IMR-90 (cell line): ENCODE results near the gene CACNG8. TPM values are rescaled to one million over a fixed set of nuclear protein-coding genes. Genes with fewer than 3 reads are reported as not detected.

Experiments
- ATAC-seq: fragments of 200-7000 bp; cut with Tn5 transposase; 2 replicates; pipeline ENCODE4 v1.9.1; 2020; ENCODE audit warnings: low read depth, mild to moderate bottlenecking, moderate library complexity
- BruUV-seq: library from RNA; stranded (reverse); fragments of 400-500 nt; replicated peaks from 2 replicates; lab custom pipeline; 2021; lab: Mats Ljungman, UMichigan
- CTCF ChIA-PET: fragments of 300-600 bp; formaldehyde crosslinking; extraction: SDS; loops from one replicate; lab custom pipeline; 2021; ENCODE audit warnings: antibody characterized with exemption; lab: Yijun Ruan, JAX
- POLR2A ChIA-PET: fragments of 300-600 bp; sonication (Branson Sonifier 250); formaldehyde crosslinking; loops from one replicate; lab custom pipeline; 2022; ENCODE audit warnings: antibody characterized with exemption; ENCODE audit not compliant: unreplicated experiment; lab: Charles Lee
- DNase-seq: peaks from one replicate; pipeline ENCODE4 v3.0.0; 2013
- H2AFZ ChIP-seq: replicated peaks from 2 replicates; pipeline ENCODE3; 2013; ENCODE audit warnings: low read length, mild to moderate bottlenecking; ENCODE audit not compliant: poor library complexity
- H2AK5ac ChIP-seq: 2 replicates; pipeline ENCODE4 v1.6.1; 2013; ENCODE audit warnings: low read depth, low read length, inconsistent platforms
- H2AK9ac ChIP-seq: replicated peaks from 2 replicates; pipeline ENCODE3; 2013; ENCODE audit warnings: mild to moderate bottlenecking, low read depth, low read length, moderate library complexity; ENCODE audit not compliant: poor library complexity
- H2BK120ac ChIP-seq: 2 replicates; pipeline ENCODE4 v1.6.1; 2013; ENCODE audit warnings: low read depth, low read length, inconsistent platforms
- H2BK15ac ChIP-seq: 3 replicates; pipeline ENCODE4 v1.6.1; 2013; ENCODE audit warnings: low read depth, low read length, inconsistent platforms
- H2BK20ac ChIP-seq: 2 replicates; pipeline ENCODE4 v1.6.1; 2013; ENCODE audit warnings: low read depth, mild to moderate bottlenecking, inconsistent platforms, low read length, moderate library complexity
- H2BK5ac ChIP-seq: 2 replicates; pipeline ENCODE4 v1.6.1; 2013; ENCODE audit warnings: mild to moderate bottlenecking, low read depth, low read length, inconsistent platforms; ENCODE audit not compliant: poor library complexity, severe bottlenecking
- H3K14ac ChIP-seq: replicated peaks from 2 replicates; pipeline ENCODE4 v1.6.1; 2013; ENCODE audit warnings: low read depth, low read length, inconsistent platforms
- H3K18ac ChIP-seq: 2 replicates; pipeline ENCODE4 v1.6.1; 2013; ENCODE audit warnings: low read depth, low read length, control low read depth
- H3K23ac ChIP-seq: 2 replicates; pipeline ENCODE4 v1.6.1; 2013; ENCODE audit warnings: low read depth, low read length, inconsistent platforms
- H3K27ac ChIP-seq: 2 replicates; pipeline ENCODE4 v1.5.1; 2013; ENCODE audit warnings: mild to moderate bottlenecking, control low read depth, low read length; ENCODE audit not compliant: insufficient read depth
- H3K27me3 ChIP-seq: 2 replicates; pipeline ENCODE4 v1.6.1; 2013; ENCODE audit warnings: low read length; ENCODE audit not compliant: control insufficient read depth, insufficient read depth
- H3K36me3 ChIP-seq: 2 replicates; pipeline ENCODE4 v1.6.1; 2013; ENCODE audit warnings: low read length, mixed read lengths; ENCODE audit not compliant: control insufficient read depth, insufficient read depth
- H3K4ac ChIP-seq: 2 replicates; pipeline ENCODE4 v1.6.1; 2013; ENCODE audit warnings: low read depth, low read length, inconsistent platforms
- H3K4me1 ChIP-seq: 2 replicates; pipeline ENCODE4 v1.6.1; 2013; ENCODE audit warnings: low read length, mixed read lengths; ENCODE audit not compliant: control insufficient read depth, insufficient read depth
- H3K4me2 ChIP-seq: 2 replicates; pipeline ENCODE4 v1.6.1; 2013; ENCODE audit warnings: low read depth, mild to moderate bottlenecking, control low read depth, low read length, moderate library complexity
- H3K4me3 ChIP-seq: 2 replicates; pipeline ENCODE4 v1.5.1; 2013; ENCODE audit warnings: low read depth, mild to moderate bottlenecking, control low read depth, low read length, moderate library complexity; ENCODE audit not compliant: insufficient read depth
- H3K56ac ChIP-seq: 2 replicates; pipeline ENCODE4 v1.6.1; 2013; ENCODE audit warnings: low read length, inconsistent platforms; ENCODE audit not compliant: insufficient read depth; ENCODE audit errors: extremely low read depth
- H3K79me1 ChIP-seq, 2 experiments: 2 replicates each; pipeline ENCODE4 v1.6.1; 2013; ENCODE audit warnings: low read length in 2 of 2, inconsistent platforms in 1 of 2, low read depth in 1 of 2
- H3K9ac ChIP-seq: 2 replicates; pipeline ENCODE4 v1.6.1; 2013; ENCODE audit warnings: low read depth, low read length, control low read depth
- H3K9me1 ChIP-seq: 2 replicates; pipeline ENCODE4 v1.6.1; 2013; ENCODE audit warnings: low read length, inconsistent platforms; ENCODE audit not compliant: insufficient read depth
- H3K9me3 ChIP-seq: 2 replicates; pipeline ENCODE4 v1.6.1; 2013; ENCODE audit warnings: low read length; ENCODE audit not compliant: control insufficient read depth, insufficient read depth
- H4K20me1 ChIP-seq: 2 replicates; pipeline ENCODE4 v1.6.1; 2013; ENCODE audit warnings: low read length, inconsistent platforms; ENCODE audit not compliant: insufficient read depth
- H4K5ac ChIP-seq: 2 replicates; pipeline ENCODE4 v1.6.1; 2013; ENCODE audit warnings: mild to moderate bottlenecking, low read depth, low read length, control low read depth
- H4K8ac ChIP-seq, 2 experiments: 2 replicates each; pipeline ENCODE4 v1.6.1; 2013; ENCODE audit warnings: low read depth in 2 of 2, low read length in 2 of 2, control low read depth in 1 of 2, inconsistent platforms in 1 of 2
- H4K91ac ChIP-seq: 2 replicates; pipeline ENCODE4 v1.6.1; 2013; ENCODE audit warnings: low read depth, low read length, inconsistent platforms; ENCODE audit not compliant: insufficient read depth
- CEBPB ChIP-seq: IDR thresholded peaks from 2 replicates; pipeline ENCODE4 v1.6.1; 2012; ENCODE audit warnings: low read depth, low read length, improper control_type of control experiment
- CHD1 ChIP-seq: IDR thresholded peaks from 2 replicates; pipeline ENCODE4 v1.6.1; 2012; ENCODE audit warnings: low read depth, low read length, improper control_type of control experiment
- ELK1 ChIP-seq: fragments of 150-350 bp; IDR thresholded peaks from 2 replicates; pipeline ENCODE4 v1.6.1; 2016; ENCODE audit warnings: low read depth, mild to moderate bottlenecking, low read length, moderate library complexity, borderline replicate concordance
- FOS ChIP-seq: fragments of 150-350 bp; IDR thresholded peaks from 2 replicates; pipeline ENCODE4 v1.6.1; 2016; ENCODE audit warnings: low read depth, low read length
- MAFK ChIP-seq: IDR thresholded peaks from 2 replicates; pipeline ENCODE4 v1.6.1; 2012; ENCODE audit warnings: low read depth, low read length, improper control_type of control experiment
- MAZ ChIP-seq: IDR thresholded peaks from 2 replicates; pipeline ENCODE4 v1.6.1; 2012; ENCODE audit warnings: low read depth, mild to moderate bottlenecking, low read length, improper control_type of control experiment, moderate library complexity, borderline replicate concordance
- MXI1 ChIP-seq: IDR thresholded peaks from 2 replicates; pipeline ENCODE4 v1.6.1; 2012; ENCODE audit warnings: low read depth, mild to moderate bottlenecking, low read length, moderate library complexity, borderline replicate concordance
- NFE2L2 ChIP-seq: fragments of 150-350 bp; IDR thresholded peaks from 2 replicates; pipeline ENCODE4 v1.6.1; 2016; ENCODE audit warnings: low read depth, mild to moderate bottlenecking, low read length
- POLR2A ChIP-seq: IDR thresholded peaks from 2 replicates; pipeline ENCODE4 v1.6.1; 2012; ENCODE audit warnings: mild to moderate bottlenecking, low read depth, low read length
- RAD21 ChIP-seq: IDR thresholded peaks from 2 replicates; pipeline ENCODE4 v1.6.1; 2012; ENCODE audit warnings: low read length, improper control_type of control experiment
- RCOR1 ChIP-seq: IDR thresholded peaks from 2 replicates; pipeline ENCODE4 v1.6.1; 2012; ENCODE audit warnings: mild to moderate bottlenecking, low read length, improper control_type of control experiment; ENCODE audit not compliant: insufficient replicate concordance
- RFX5 ChIP-seq: IDR thresholded peaks from 2 replicates; pipeline ENCODE4 v1.8.0; 2012; ENCODE audit warnings: low read depth, mild to moderate bottlenecking, low read length, moderate library complexity
- SMC3 ChIP-seq: fragments of 150-350 bp; IDR thresholded peaks from 2 replicates; pipeline ENCODE4 v1.6.1; 2016; ENCODE audit warnings: low read depth, mild to moderate bottlenecking, antibody characterized with exemption, low read length, moderate library complexity
- WGBS, 2 experiments: methylation state at CpG; one replicate each; pipeline versions ENCODE4 v1.1.5 to v1.1.7; 2013; ENCODE audit warnings: missing lambda C conversion rate in 2 of 2; ENCODE audit not compliant: insufficient read length in 1 of 2; ENCODE audit errors: extremely low coverage in 2 of 2; 5-methylcytosine and 5-hydroxymethylcytosine counted together
- dilution Hi-C: fragments of 300-500 bp; cut with HindIII; formaldehyde crosslinking; loops from one replicate; pipeline ENCODE4 v1.14.3; 2018; ENCODE audit warnings: low sequenced_read_pairs; ENCODE audit not compliant: unreplicated experiment
- in situ Hi-C: fragments of 300-500 bp; cut with MboI; formaldehyde crosslinking; loops from 3 replicates; pipeline ENCODE4 v1.14.3; 2019; ENCODE audit warnings: low sequenced_read_pairs, inconsistent platforms, mixed read lengths
- intact Hi-C: fragments of 100-400 bp; cut with micrococcal nuclease; formaldehyde crosslinking; loops from 2 replicates; pipeline ENCODE4 v1.10.0; 2022
- polyA plus RNA-seq, 3 experiments: library from polyadenylated mRNA; depleted of rRNA; stranded (reverse); fragments of >200 nt; gene quantifications; 2 replicates each; pipeline ENCODE4 v1.2.3, GENCODE V29; 2012; ENCODE audit warnings: low replicate concordance in 1 of 3
- total RNA-seq: library from RNA; depleted of rRNA; stranded (reverse); fragments of >200 nt; gene quantifications from 2 replicates; pipeline ENCODE4 v1.2.3, GENCODE V29; 2012
- TF ChIP-seq, protein P1 (sequence below): fragments of 150-350 bp; IDR thresholded peaks from 2 replicates; pipeline ENCODE4 v1.6.1; 2017; ENCODE audit warnings: mild to moderate bottlenecking, antibody characterized with exemption, low read length, low read depth
- TF ChIP-seq, protein P2 (sequence below): conservative IDR thresholded peaks from 2 replicates; pipeline ENCODE4 v1.5.1; 2012; ENCODE audit warnings: mild to moderate bottlenecking, low read depth, low read length, improper control_type of control experiment

CACNG8 gene
- total and polyA plus RNA-seq, 2 of the 4 experiments (the other 2 are of a cell fraction), result 0.15 TPM; not detected in 1

DNA sequence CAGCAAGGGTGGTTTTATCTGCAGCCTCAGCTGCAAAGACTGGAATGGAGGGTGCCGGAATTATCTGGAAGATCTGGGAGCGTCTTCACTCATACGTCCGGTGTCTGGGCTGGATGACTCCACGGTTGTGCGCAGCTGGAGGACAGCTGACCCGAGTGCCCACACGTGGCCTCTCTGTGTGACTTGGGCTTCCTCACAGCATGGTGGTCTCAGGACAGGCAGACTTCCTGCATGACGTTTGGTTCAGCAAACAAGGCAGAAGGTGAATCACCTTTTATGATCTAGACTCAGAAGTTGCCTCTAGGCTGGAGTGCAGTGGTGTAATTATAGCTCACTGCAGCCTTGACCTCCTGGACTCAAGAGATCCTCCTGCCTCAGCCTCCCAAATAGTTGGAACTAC is 61.9 kb downstream of the CACNG8 start:
- no peak overlapping the region for H2BK5ac ChIP-seq
- H2AK5ac ChIP-seq, result no peak overlapping the region
- 62% methylated on average over 7 of the region's 9 CpGs; no CpG with 5 or more reads in 1 of the 2 experiments for WGBS, 2 experiments
- no peak overlapping the region for H4K5ac ChIP-seq
- no peak overlapping the region for H4K91ac ChIP-seq
- BruUV-seq, result no TSS peak
- CTCF ChIA-PET, result interaction anchor here (0.7 to 3.3 kb wide), 8 partner anchors 11 to 215 kb away, joined by 4 to 13 read pairs (median 6); partner anchors contain the start of gene PRKCG
- no peak overlapping the region for H2BK15ac ChIP-seq
- H3K36me3 ChIP-seq, result no peaks in the 10 kb centered on the region
- no peaks in the 10 kb centered on the region for H3K4me1 ChIP-seq
- H2BK20ac ChIP-seq, result no peak overlapping the region
- H3K23ac ChIP-seq, result no peak overlapping the region
- no peaks in the 10 kb centered on the region; the same call in 1 of the 2 replicates for H4K20me1 ChIP-seq
- no peak overlapping the region for H2AFZ ChIP-seq
- POLR2A ChIA-PET, result no interaction called here
- H3K4me3 ChIP-seq, result no peak overlapping the region
- in situ Hi-C loops, result loop anchor here (10.0 kb wide), 1 partner anchor 140 kb away; the partner anchor contains the start of gene PRKCG
- no peaks in the 10 kb centered on the region for H3K9me1 ChIP-seq
- no peak overlapping the region for H4K8ac ChIP-seq
- intact Hi-C loops, result loop anchor here (1.0 to 10.0 kb wide), 4 partner anchors 118 to 830 kb away; partner anchors contain the start of gene ZNF665
- no peak for DNase-seq
- H2AK9ac ChIP-seq, result no peak overlapping the region
- no peaks in the 10 kb centered on the region for H3K79me1 ChIP-seq
- dilution Hi-C loops, result no loop called here
- no peak overlapping the region for H3K27ac ChIP-seq
- no peak overlapping the region for H3K14ac ChIP-seq
- H3K9me3 ChIP-seq, result no peaks in the 10 kb centered on the region
- no peak for ATAC-seq
- H3K9ac ChIP-seq, result no peak overlapping the region
- H3K27me3 ChIP-seq, result no peaks in the 10 kb centered on the region
- H3K4ac ChIP-seq, result no peak overlapping the region
- no peak overlapping the region for H3K4me2 ChIP-seq
- H3K18ac ChIP-seq, result no peak overlapping the region
- H2BK120ac ChIP-seq, result no peak overlapping the region
- TF ChIP-seq SMC3 (no peak), RAD21 (no peak), CHD1 (no peak), MAZ (no peak), MXI1 (no peak), RFX5 (no peak), CEBPB (no peak), MAFK (no peak), FOS (no peak), RCOR1 (no peak), NFE2L2 (no peak), POLR2A (no peak), ELK1 (no peak)
- TF ChIP-seq, protein P1, sequence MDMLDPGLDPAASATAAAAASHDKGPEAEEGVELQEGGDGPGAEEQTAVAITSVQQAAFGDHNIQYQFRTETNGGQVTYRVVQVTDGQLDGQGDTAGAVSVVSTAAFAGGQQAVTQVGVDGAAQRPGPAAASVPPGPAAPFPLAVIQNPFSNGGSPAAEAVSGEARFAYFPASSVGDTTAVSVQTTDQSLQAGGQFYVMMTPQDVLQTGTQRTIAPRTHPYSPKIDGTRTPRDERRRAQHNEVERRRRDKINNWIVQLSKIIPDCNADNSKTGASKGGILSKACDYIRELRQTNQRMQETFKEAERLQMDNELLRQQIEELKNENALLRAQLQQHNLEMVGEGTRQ, result no peak
- TF ChIP-seq, protein P2, sequence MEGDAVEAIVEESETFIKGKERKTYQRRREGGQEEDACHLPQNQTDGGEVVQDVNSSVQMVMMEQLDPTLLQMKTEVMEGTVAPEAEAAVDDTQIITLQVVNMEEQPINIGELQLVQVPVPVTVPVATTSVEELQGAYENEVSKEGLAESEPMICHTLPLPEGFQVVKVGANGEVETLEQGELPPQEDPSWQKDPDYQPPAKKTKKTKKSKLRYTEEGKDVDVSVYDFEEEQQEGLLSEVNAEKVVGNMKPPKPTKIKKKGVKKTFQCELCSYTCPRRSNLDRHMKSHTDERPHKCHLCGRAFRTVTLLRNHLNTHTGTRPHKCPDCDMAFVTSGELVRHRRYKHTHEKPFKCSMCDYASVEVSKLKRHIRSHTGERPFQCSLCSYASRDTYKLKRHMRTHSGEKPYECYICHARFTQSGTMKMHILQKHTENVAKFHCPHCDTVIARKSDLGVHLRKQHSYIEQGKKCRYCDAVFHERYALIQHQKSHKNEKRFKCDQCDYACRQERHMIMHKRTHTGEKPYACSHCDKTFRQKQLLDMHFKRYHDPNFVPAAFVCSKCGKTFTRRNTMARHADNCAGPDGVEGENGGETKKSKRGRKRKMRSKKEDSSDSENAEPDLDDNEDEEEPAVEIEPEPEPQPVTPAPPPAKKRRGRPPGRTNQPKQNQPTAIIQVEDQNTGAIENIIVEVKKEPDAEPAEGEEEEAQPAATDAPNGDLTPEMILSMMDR, result no peak
- no peak overlapping the region for H3K56ac ChIP-seq
